Esophagus muscularis mucosa (tissue), 4 donors: ENCODE data around the gene LINC00237.

Experiments used
- CTCF ChIP-seq, 3 experiments: fragments of 200-600 bp in 2 of 3; fragments of 450-650 bp in 1 of 3; sonication (generic) in 2 of 3; IDR thresholded peaks; one replicate each; pipeline ENCODE4 v1.5.1; 2017 to 2019; ENCODE audit warnings: antibody characterized with exemption in 3 of 3, mild to moderate bottlenecking in 2 of 3, moderate library complexity in 1 of 3
- EP300 ChIP-seq: sonication (generic); formaldehyde crosslinking; IDR thresholded peaks from one replicate; pipeline ENCODE4 v1.6.1; 2017; ENCODE audit warnings: antibody characterized with exemption
- POLR2A ChIP-seq: fragments of 450-650 bp; IDR thresholded peaks from one replicate; pipeline ENCODE4 v1.6.1; 2017; ENCODE audit warnings: antibody characterized with exemption, moderate library complexity, mild to moderate bottlenecking, low read depth
- POLR2AphosphoS5 ChIP-seq, 2 donors: sonication (generic); formaldehyde crosslinking; IDR thresholded peaks; one replicate each; pipeline ENCODE4 v1.6.1; 2017; ENCODE audit warnings: antibody characterized with exemption in 2 of 2

GRCh38 chr20:21113697-21114096, 7.5 kb upstream of the LINC00237 start:
- TF ChIP-seq POLR2A (no peak), POLR2AphosphoS5 (IDR thresholded peaks at IDR 0.05) (no peak), EP300 (no peak), CTCF (IDR thresholded peaks at IDR 0.05) (no peak)
